B cell (primary cell): ENCODE measurements around the gene CEMIP. TPM values are rescaled to one million over a fixed set of nuclear protein-coding genes. Genes with fewer than 3 reads are reported as not detected.

ENCODE experiments used
- ATAC-seq: fragments of 200-7000 bp; cut with Tn5 transposase; one replicate; pipeline ENCODE4 v1.10.0; 2021; ENCODE audit warnings: low read depth, mild to moderate bottlenecking, moderate number of reproducible peaks, moderate library complexity
- CTCF ChIA-PET: fragments of 350-600 bp; sonication (Branson Sonifier 250); formaldehyde crosslinking; loops from one replicate; lab custom pipeline; 2021; ENCODE audit warnings: antibody characterized with exemption, inconsistent platforms; lab: Charles Lee
- POLR2A ChIA-PET: fragments of 350-600 bp; sonication (Branson Sonifier 250); formaldehyde crosslinking; loops from one replicate; lab custom pipeline; 2021; ENCODE audit warnings: antibody characterized with exemption; lab: Charles Lee
- DNase-seq: peaks from one replicate; pipeline ENCODE4 v3.0.0; 2013
- H2AFZ ChIP-seq: 2 replicates; pipeline ENCODE4 v1.6.1; 2012; ENCODE audit warnings: mild to moderate bottlenecking, low read depth, low read length; ENCODE audit not compliant: insufficient read depth, poor library complexity, severe bottlenecking
- H3K27ac ChIP-seq, 2 donors: 1 replicate in 1 of 2; 2 replicates in 1 of 2; pipeline ENCODE4 v1.5.1; 2012 to 2013; ENCODE audit warnings: low read length in 2 of 2, mild to moderate bottlenecking in 2 of 2, moderate library complexity in 1 of 2
- H3K27me3 ChIP-seq, 4 experiments: fragments of 200-600 bp in 1 of 4; sonication (generic) in 1 of 4; replicated peaks in 1 of 4; 1 replicate in 2 of 4; 2 replicates in 2 of 4; pipeline versions ENCODE4 v1.6.1 to v1.7.0; 2013 to 2016; ENCODE audit warnings: low read length in 3 of 4, mild to moderate bottlenecking in 2 of 4, mixed read lengths in 1 of 4, moderate library complexity in 1 of 4; ENCODE audit not compliant: insufficient read depth in 4 of 4, control insufficient read depth in 3 of 4; ENCODE audit errors: control extremely low read depth in 1 of 4
- H3K36me3 ChIP-seq, 2 experiments: replicated peaks in 1 of 2; 1 replicate in 1 of 2; 2 replicates in 1 of 2; pipeline versions ENCODE4 v1.6.1 to v1.7.1; 2013; ENCODE audit warnings: low read length in 1 of 2; ENCODE audit not compliant: insufficient read depth in 2 of 2, control insufficient read depth in 1 of 2; ENCODE audit errors: control extremely low read depth in 1 of 2, extremely low read depth in 1 of 2
- H3K4me1 ChIP-seq, 2 donors: fragments of 200-600 bp in 1 of 2; sonication (generic) in 1 of 2; 1 replicate in 1 of 2; 2 replicates in 1 of 2; pipeline versions ENCODE4 v1.5.1 to v1.6.1; 2013 to 2017; ENCODE audit warnings: low read length in 2 of 2; ENCODE audit not compliant: control insufficient read depth in 2 of 2, insufficient read depth in 2 of 2
- H3K4me2 ChIP-seq: replicated peaks from 2 replicates; pipeline ENCODE3; 2012; ENCODE audit warnings: mild to moderate bottlenecking, low read depth, low read length; ENCODE audit not compliant: poor library complexity, severe bottlenecking
- H3K4me3 ChIP-seq, 5 experiments: fragments of 200-600 bp in 1 of 5; sonication (generic) in 1 of 5; 1 replicate in 3 of 5; 2 replicates in 2 of 5; pipeline versions ENCODE4 v1.5.1 to v1.7.0; 2011 to 2016; ENCODE audit warnings: low read length in 4 of 5, mild to moderate bottlenecking in 4 of 5, low read depth in 2 of 5, control low read depth in 1 of 5, moderate library complexity in 1 of 5; ENCODE audit not compliant: insufficient read depth in 1 of 5; ENCODE audit errors: control extremely low read depth in 1 of 5, extremely low read depth in 1 of 5
- H3K79me2 ChIP-seq: fragments of 200-600 bp; sonication (generic); one replicate; pipeline ENCODE4 v1.6.0; 2016; ENCODE audit warnings: low read length; ENCODE audit not compliant: control insufficient read depth, insufficient read depth
- H3K9ac ChIP-seq: fragments of 200-600 bp; sonication (generic); 2 replicates; pipeline ENCODE4 v1.6.1; 2017; ENCODE audit warnings: mild to moderate bottlenecking, low read length, moderate library complexity
- H3K9me3 ChIP-seq, 3 donors: one replicate each; pipeline versions ENCODE4 v1.6.1 to v1.7.1; 2013; ENCODE audit warnings: low read length in 2 of 3; ENCODE audit not compliant: control insufficient read depth in 2 of 3, insufficient read depth in 1 of 3; ENCODE audit errors: control extremely low read depth in 1 of 3
- H4K20me1 ChIP-seq: 2 replicates; pipeline ENCODE4 v1.6.0; 2012; ENCODE audit warnings: mild to moderate bottlenecking, low read length; ENCODE audit not compliant: insufficient read depth, control insufficient read depth, poor library complexity, severe bottlenecking
- H3K27ac Mint-ChIP-seq: one replicate; pipeline ENCODE4 v1.8.0; 2021; ENCODE audit warnings: mixed read lengths
- H3K27me3 Mint-ChIP-seq: one replicate; pipeline ENCODE4 v1.8.0; 2021; ENCODE audit warnings: mixed read lengths
- H3K4me1 Mint-ChIP-seq: one replicate; pipeline ENCODE4 v1.8.0; 2021; ENCODE audit warnings: mixed read lengths
- H3K4me3 Mint-ChIP-seq: one replicate; pipeline ENCODE4 v1.8.0; 2021; ENCODE audit warnings: mixed read lengths
- H3K9me3 Mint-ChIP-seq: one replicate; pipeline ENCODE4 v1.8.0; 2022; ENCODE audit warnings: mixed read lengths; ENCODE audit not compliant: insufficient read depth
- CTCF ChIP-seq: fragments of 200-600 bp; IDR thresholded peaks from one replicate; pipeline ENCODE4 v1.8.0; 2022; ENCODE audit warnings: antibody characterized with exemption, mild to moderate bottlenecking
- EZH2 ChIP-seq: IDR thresholded peaks from 2 replicates; pipeline ENCODE4 v1.6.1; 2012; ENCODE audit warnings: borderline replicate concordance, low read depth, mild to moderate bottlenecking, moderate library complexity, low read length; ENCODE audit not compliant: insufficient read depth, poor library complexity, severe bottlenecking
- WGBS: methylation state at CpG from one replicate; pipeline ENCODE4 v1.1.5; 2013; ENCODE audit warnings: missing lambda C conversion rate; ENCODE audit not compliant: insufficient coverage; 5-methylcytosine and 5-hydroxymethylcytosine counted together
- intact Hi-C: fragments of 100-400 bp; cut with micrococcal nuclease; formaldehyde crosslinking; loops from one replicate; pipeline ENCODE4 v1.10.0; 2022
- polyA plus RNA-seq: library from polyadenylated mRNA; depleted of rRNA; stranded (reverse); fragments of >200 nt; gene quantifications from 2 replicates; pipeline ENCODE4 v1.2.3, GENCODE V29; 2012
- total RNA-seq, 2 donors: library from RNA; stranded (reverse); fragments of 120-200 nt in 1 of 2; gene quantifications; 1 replicate in 1 of 2; 2 replicates in 1 of 2; pipeline versions ENCODE4 v1.2.3 to v1.2.4, GENCODE V29; 2013 to 2022

Gene CEMIP
- total and polyA plus RNA-seq, 2 donors (not counting 1 experiment from before 2014, with no cell fraction given), result 0.32 TPM; not detected in 1

DNA sequence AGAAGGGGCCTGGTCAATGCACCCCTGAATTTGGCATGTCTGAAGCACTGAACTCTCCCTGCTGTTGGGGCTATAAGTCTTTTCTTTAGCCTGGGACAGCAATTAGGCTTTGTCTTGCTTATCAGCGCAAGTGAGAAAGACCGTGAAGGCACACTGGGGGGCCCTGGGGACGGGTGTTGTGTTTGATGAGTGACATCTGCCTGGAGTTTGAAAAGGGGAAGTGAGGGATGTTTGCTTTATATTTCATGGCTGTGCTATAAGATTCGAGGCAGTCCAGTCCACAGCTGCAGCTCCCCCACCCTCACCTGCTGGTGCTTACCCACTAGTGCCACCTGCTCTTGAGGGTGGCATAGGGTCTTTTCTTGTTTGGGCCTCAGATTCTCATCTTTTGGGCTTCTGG is 44.8 kb downstream of the CEMIP start:
- no peak overlapping the region for H3K4me3 ChIP-seq
- ATAC-seq, result peak; percentile 88
- WGBS, result 4% methylated on average over 3 of the region's 4 CpGs
- no peak for TF ChIP-seq CTCF
- no peak for TF ChIP-seq EZH2
- peaks cover 19 to 26% of the 10 kb centered on the region in 2 donors for H3K4me1 ChIP-seq
- no peaks in the 10 kb centered on the region for H3K9me3 Mint-ChIP-seq
- H2AFZ ChIP-seq, result peak overlapping the region; percentile 11
- H4K20me1 ChIP-seq, result no peaks in the 10 kb centered on the region
- ChIA-PET CTCF (interaction anchor here (1.2 kb wide), 1 partner anchor 47 kb away, joined by 4 read pairs; no protein-coding TSS in a partner anchor), POLR2A (interaction anchor here (0.7 kb wide), 1 partner anchor 11 kb away, joined by 3 read pairs; no protein-coding TSS in a partner anchor)
- no peaks in the 10 kb centered on the region for H3K79me2 ChIP-seq
- peak overlapping the region; percentile 39 for H3K4me2 ChIP-seq
- H3K4me3 Mint-ChIP-seq, result peak overlapping the region; percentile 26
- H3K27ac ChIP-seq, result peak overlapping the region in 1 of 2 donors; percentile 15
- no peaks in the 10 kb centered on the region for H3K36me3 ChIP-seq
- intact Hi-C loops, result loop anchor here (2.0 kb wide), 1 partner anchor 47 kb away; no protein-coding TSS in a partner anchor
- DNase-seq, result peak; percentile 46
- H3K27ac Mint-ChIP-seq, result peak overlapping the region; percentile 46
- peaks cover 15% of the 10 kb centered on the region for H3K27me3 Mint-ChIP-seq
- no peaks in the 10 kb centered on the region for H3K27me3 ChIP-seq
- H3K9ac ChIP-seq, result no peak overlapping the region
- peaks cover 30% of the 10 kb centered on the region for H3K4me1 Mint-ChIP-seq
- peaks cover 0 to 3% (median 0%) of the 10 kb centered on the region in 3 donors for H3K9me3 ChIP-seq

- H3K27me3 Mint-ChIP-seq, result peaks cover 10% of the 10 kb centered on the region
- WGBS, result 98% methylated on average over 5 of the region's 6 CpGs
- ChIA-PET POLR2A (no interaction called here), CTCF (no interaction called here)
- H3K4me2 ChIP-seq, result no peak overlapping the region
- H3K79me2 ChIP-seq, result no peaks in the 10 kb centered on the region
- no peak overlapping the region for H3K27ac ChIP-seq
- H3K4me3 Mint-ChIP-seq, result no peak overlapping the region
- no peak for TF ChIP-seq CTCF
- no peak for TF ChIP-seq EZH2
- no peak for DNase-seq
- peaks cover 19 to 26% of the 10 kb centered on the region in 2 donors for H3K4me1 ChIP-seq
- H4K20me1 ChIP-seq, result no peaks in the 10 kb centered on the region
- H3K9ac ChIP-seq, result no peak overlapping the region
- H3K27me3 ChIP-seq, result no peaks in the 10 kb centered on the region
- peaks cover 0 to 3% (median 0%) of the 10 kb centered on the region in 3 donors for H3K9me3 ChIP-seq
- no peak overlapping the region for H3K27ac Mint-ChIP-seq
- ATAC-seq, result no peak
- no peaks in the 10 kb centered on the region for H3K9me3 Mint-ChIP-seq
- intact Hi-C loops, result loop anchor here (2.0 kb wide), 1 partner anchor 49 kb away; no protein-coding TSS in a partner anchor
- no peak overlapping the region for H3K4me3 ChIP-seq
- H3K4me1 Mint-ChIP-seq, result peaks cover 30% of the 10 kb centered on the region
- H2AFZ ChIP-seq, result no peak overlapping the region
- no peaks in the 10 kb centered on the region for H3K36me3 ChIP-seq
Measured at GRCh38 chr15:80825361-80826030, 46.3 kb downstream of the CEMIP start.
